NB4 (cell line): ENCODE data around the gene CDH13.

Experiments
- DNase-seq: peaks from one replicate; pipeline ENCODE4 v3.0.0; 2010; ENCODE audit warnings: low read depth
- H3K4me3 ChIP-seq: one replicate; pipeline ENCODE4 v1.5.1; 2011; ENCODE audit warnings: mild to moderate bottlenecking, low read depth, low read length, moderate library complexity
- MAX ChIP-seq: IDR thresholded peaks from 2 replicates; pipeline ENCODE4 v1.6.1; 2011; ENCODE audit warnings: low read depth, low read length
- MYC ChIP-seq: IDR thresholded peaks from 2 replicates; pipeline ENCODE4 v1.6.1; 2011; ENCODE audit warnings: low read depth, low read length
- POLR2A ChIP-seq: IDR thresholded peaks from 2 replicates; pipeline ENCODE4 v1.6.1; 2011; ENCODE audit warnings: mild to moderate bottlenecking; ENCODE audit not compliant: insufficient read length; ENCODE audit errors: extremely low read depth
- TF ChIP-seq, protein P1 (sequence below): IDR thresholded peaks from one replicate; pipeline ENCODE4 v1.5.1; 2012; ENCODE audit warnings: low read depth, low read length

The CDH13 gene

DNA sequence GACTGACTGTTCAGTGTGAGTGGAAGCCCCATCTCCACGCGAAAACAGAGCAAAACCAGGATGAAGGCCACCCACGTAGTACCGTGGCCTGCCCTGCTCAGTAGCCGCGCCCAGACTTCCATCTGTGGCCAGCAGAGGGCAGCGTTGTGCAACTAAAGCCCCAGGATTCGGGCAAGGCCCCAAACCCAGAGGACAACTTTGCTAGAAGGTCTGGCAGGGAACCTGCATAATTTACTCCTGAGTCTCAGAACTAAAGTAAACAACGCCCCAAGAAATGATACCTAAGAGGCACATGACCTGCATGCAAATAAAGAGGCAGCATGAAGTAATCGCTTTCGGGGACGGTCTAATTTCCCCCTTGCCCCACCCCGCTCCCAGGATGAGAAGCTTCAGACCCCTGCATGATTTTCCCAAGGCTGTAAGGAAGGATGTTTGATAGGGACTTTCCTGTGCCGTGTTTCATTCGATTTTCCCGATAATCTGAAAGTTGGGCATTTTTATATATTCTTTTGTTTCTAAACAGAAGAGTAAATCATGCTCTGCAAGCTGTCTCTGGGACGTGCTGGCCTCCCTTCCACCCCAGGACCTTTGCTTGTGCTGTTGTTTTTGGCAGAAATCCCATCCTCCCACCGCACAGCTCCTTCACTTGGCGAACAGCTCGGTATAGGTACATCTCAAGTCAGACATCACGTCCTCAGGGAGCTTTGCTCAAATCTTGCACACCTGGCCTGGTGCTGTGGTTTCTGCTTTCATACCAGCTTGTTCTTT lies 1199.6 kb downstream of the CDH13 start:
- TF ChIP-seq MAX = no peak
- TF ChIP-seq, protein P1, sequence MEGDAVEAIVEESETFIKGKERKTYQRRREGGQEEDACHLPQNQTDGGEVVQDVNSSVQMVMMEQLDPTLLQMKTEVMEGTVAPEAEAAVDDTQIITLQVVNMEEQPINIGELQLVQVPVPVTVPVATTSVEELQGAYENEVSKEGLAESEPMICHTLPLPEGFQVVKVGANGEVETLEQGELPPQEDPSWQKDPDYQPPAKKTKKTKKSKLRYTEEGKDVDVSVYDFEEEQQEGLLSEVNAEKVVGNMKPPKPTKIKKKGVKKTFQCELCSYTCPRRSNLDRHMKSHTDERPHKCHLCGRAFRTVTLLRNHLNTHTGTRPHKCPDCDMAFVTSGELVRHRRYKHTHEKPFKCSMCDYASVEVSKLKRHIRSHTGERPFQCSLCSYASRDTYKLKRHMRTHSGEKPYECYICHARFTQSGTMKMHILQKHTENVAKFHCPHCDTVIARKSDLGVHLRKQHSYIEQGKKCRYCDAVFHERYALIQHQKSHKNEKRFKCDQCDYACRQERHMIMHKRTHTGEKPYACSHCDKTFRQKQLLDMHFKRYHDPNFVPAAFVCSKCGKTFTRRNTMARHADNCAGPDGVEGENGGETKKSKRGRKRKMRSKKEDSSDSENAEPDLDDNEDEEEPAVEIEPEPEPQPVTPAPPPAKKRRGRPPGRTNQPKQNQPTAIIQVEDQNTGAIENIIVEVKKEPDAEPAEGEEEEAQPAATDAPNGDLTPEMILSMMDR = peak; percentile 92
- H3K4me3 ChIP-seq = no peak overlapping the region
- DNase-seq = peak; percentile 77

DNA sequence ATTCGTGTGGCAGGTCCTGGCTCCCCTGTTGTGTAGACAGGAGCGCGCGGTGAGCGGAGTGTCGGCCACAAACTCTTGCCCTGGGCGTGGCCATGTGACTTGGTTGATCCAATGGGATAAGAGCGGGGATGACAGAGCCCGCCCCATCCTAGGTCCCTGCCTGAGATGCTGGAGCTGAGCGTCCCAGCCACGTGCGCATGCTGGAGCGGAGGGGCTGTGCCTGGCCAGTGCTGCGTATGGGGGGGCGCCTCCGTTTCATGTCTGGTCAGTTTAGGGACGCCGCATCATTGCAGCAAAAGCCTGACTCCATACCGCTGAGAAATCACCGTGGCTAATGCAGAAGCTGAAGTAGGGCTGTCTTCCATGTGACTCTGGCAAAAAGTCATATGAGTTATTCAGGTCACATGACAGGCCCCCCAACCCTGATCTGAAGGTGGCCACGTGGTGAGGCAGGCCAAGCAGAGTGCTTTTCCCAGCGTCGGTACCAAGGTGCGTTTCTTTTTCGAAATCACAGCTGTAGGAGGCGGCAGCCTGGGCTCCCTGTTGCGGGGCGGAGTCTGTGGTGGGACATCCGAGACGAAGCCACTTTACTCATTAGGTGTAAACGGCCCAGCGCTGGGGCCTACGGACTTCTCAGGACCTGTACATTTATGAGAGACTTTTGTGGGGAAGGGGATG lies 1203.5 kb downstream of the CDH13 start:
- no peak for TF ChIP-seq MYC
- no peak for TF ChIP-seq POLR2A
- TF ChIP-seq, protein P1 = no peak
- no peak for TF ChIP-seq MAX
- DNase-seq = no peak
- H3K4me3 ChIP-seq = no peak overlapping the region

GRCh38 chr16:83830769-83831455 lies 1204.1 kb downstream of the CDH13 start:
- TF ChIP-seq POLR2A = no peak
- TF ChIP-seq MYC = no peak
- TF ChIP-seq, protein P1 = no peak
- TF ChIP-seq MAX = no peak
- no peak for DNase-seq
- H3K4me3 ChIP-seq = no peak overlapping the region

DNA sequence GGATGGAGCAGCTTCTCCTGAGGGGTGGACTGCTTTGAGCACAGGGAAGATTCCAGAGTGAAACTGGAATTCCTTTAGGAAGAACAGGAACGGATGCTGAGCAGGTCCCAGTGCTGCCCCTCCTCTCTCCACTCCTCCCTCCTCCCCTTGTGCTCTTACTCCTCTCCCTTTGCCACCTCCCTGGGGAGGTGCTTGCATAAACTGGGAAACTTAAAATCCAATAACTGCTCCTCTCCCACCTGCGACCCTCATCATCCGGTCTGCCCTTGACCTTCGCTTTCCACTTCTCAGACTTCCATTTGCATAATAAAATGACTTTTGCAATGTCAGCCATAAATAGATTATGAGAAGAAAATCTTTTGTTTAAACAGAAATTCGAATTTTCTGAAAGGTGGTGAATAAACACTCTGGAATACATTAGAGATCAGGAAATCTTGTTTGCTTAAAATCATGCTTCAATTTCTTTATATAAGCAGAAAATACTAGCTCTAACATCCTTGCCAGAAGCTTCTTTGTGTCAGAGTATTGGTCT lies 1204.8 kb downstream of the CDH13 start:
- TF ChIP-seq, protein P1 = no peak
- TF ChIP-seq MYC = no peak
- TF ChIP-seq MAX = no peak
- TF ChIP-seq POLR2A = no peak
- H3K4me3 ChIP-seq = no peak overlapping the region
- no peak for DNase-seq

- H3K4me3 ChIP-seq = no peak overlapping the region
- no peak for DNase-seq
- TF ChIP-seq POLR2A = no peak
- no peak for TF ChIP-seq MYC
- TF ChIP-seq, protein P1 = no peak
- TF ChIP-seq MAX = no peak
These were observed 1207.2 kb downstream of the CDH13 start for GRCh38 chr16:83833921-83834320.
